ENCODE data around the gene IFT43. TPM values are rescaled to one million over a fixed set of nuclear protein-coding genes. Genes with fewer than 3 reads are reported as not detected.

The IFT43 gene
- total RNA-seq, 1 experiment from 2014 or later: 20.3 TPM

DNA sequence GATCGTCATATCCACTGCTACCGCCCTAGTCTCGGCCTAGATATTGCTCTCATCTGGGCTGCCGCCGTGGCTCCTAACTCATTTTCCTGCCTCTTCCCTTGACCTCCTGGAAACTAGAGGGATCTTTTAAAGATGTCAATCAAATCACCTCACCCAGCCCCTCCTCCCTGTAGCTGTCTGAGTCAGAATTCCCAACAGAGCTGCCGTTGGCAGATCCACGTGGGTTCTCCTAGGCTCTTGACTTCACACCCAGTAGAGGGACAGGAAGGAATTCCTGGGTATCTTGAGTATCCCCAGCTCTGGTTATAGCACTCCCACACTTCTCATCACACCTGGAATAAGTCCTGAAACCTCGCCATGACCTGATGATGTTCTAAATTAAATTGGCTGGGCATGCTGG is 15.7 kb upstream of the IFT43 start:
- Histone ChIP-seq H3K4me3 (ENCODE audit: low read depth, low read length, poor library complexity, severe bottlenecking) (no peak overlapping the region), H3K9me3 (ENCODE audit: low read depth, low read length, poor library complexity, severe bottlenecking) (no peaks in the 10 kb centered on the region), H3K36me3 (ENCODE audit: insufficient read depth, low read length, poor library complexity, severe bottlenecking) (no peaks in the 10 kb centered on the region), H3K27ac (ENCODE audit: low read depth, low read length, poor library complexity, severe bottlenecking) (no peak overlapping the region), H3K27me3 (replicated peaks; ENCODE audit: insufficient read depth, low read depth, low read length, poor library complexity) (no peaks in the 10 kb centered on the region), H3K4me1 (ENCODE audit: insufficient read depth, low read length, poor library complexity, severe bottlenecking) (peaks cover 4% of the 10 kb centered on the region)
- BruUV-seq (replicated peaks): no TSS peak
- CTCF ChIA-PET: no interaction called here
- intact Hi-C loops (cut with micrococcal nuclease; ENCODE audit: unreplicated experiment): no loop called here
- POLR2A ChIA-PET (ENCODE audit: low non-redundant PET): no interaction called here
- DNase-seq (ENCODE audit: low spot score): no peak
- TF ChIP-seq EZH2 (IDR thresholded peaks at IDR 0.05; ENCODE audit: borderline replicate concordance, low read depth, low read length, poor library complexity, severe bottlenecking): no peak
- TF ChIP-seq, protein P1, sequence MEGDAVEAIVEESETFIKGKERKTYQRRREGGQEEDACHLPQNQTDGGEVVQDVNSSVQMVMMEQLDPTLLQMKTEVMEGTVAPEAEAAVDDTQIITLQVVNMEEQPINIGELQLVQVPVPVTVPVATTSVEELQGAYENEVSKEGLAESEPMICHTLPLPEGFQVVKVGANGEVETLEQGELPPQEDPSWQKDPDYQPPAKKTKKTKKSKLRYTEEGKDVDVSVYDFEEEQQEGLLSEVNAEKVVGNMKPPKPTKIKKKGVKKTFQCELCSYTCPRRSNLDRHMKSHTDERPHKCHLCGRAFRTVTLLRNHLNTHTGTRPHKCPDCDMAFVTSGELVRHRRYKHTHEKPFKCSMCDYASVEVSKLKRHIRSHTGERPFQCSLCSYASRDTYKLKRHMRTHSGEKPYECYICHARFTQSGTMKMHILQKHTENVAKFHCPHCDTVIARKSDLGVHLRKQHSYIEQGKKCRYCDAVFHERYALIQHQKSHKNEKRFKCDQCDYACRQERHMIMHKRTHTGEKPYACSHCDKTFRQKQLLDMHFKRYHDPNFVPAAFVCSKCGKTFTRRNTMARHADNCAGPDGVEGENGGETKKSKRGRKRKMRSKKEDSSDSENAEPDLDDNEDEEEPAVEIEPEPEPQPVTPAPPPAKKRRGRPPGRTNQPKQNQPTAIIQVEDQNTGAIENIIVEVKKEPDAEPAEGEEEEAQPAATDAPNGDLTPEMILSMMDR (conservative IDR thresholded peaks at IDR 0.05; ENCODE audit: low read depth, low read length): no peak

DNA sequence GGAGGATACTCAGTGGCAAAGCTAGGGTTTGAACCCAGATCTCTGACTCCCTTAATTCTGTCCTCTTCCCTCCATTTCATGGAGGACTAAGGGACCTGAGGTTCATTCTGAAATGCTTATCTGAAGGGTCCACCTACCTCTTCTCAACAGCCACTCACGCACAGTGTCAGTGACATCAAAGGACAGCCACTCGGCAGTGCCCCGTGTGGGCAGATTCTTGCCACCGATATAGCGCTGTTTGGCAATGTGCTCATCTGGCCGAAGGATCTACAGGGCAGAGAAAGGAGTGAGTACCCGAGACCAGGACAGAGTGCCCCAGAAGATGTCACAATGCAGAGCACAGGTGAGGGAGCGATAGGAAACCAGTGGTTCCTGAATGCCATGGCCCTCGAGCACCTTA is 14.6 kb upstream of the IFT43 start:
- no TSS peak for BruUV-seq (replicated peaks)
- ChIA-PET CTCF (no interaction called here), POLR2A (ENCODE audit: low non-redundant PET) (no interaction called here)
- Histone ChIP-seq H3K36me3 (ENCODE audit: insufficient read depth, low read length, poor library complexity, severe bottlenecking) (no peaks in the 10 kb centered on the region), H3K27me3 (replicated peaks; ENCODE audit: insufficient read depth, low read depth, low read length, poor library complexity) (no peaks in the 10 kb centered on the region), H3K9me3 (ENCODE audit: low read depth, low read length, poor library complexity, severe bottlenecking) (no peaks in the 10 kb centered on the region), H3K4me3 (ENCODE audit: low read depth, low read length, poor library complexity, severe bottlenecking) (no peak overlapping the region), H3K4me1 (ENCODE audit: insufficient read depth, low read length, poor library complexity, severe bottlenecking) (peaks cover 4% of the 10 kb centered on the region), H3K27ac (ENCODE audit: low read depth, low read length, poor library complexity, severe bottlenecking) (no peak overlapping the region)
- intact Hi-C loops (cut with micrococcal nuclease; ENCODE audit: unreplicated experiment): no loop called here
- no peak for TF ChIP-seq EZH2 (IDR thresholded peaks at IDR 0.05; ENCODE audit: borderline replicate concordance, low read depth, low read length, poor library complexity, severe bottlenecking)
- TF ChIP-seq, protein P1 (conservative IDR thresholded peaks at IDR 0.05; ENCODE audit: low read depth, low read length): no peak
- no peak for DNase-seq (ENCODE audit: low spot score)

DNA sequence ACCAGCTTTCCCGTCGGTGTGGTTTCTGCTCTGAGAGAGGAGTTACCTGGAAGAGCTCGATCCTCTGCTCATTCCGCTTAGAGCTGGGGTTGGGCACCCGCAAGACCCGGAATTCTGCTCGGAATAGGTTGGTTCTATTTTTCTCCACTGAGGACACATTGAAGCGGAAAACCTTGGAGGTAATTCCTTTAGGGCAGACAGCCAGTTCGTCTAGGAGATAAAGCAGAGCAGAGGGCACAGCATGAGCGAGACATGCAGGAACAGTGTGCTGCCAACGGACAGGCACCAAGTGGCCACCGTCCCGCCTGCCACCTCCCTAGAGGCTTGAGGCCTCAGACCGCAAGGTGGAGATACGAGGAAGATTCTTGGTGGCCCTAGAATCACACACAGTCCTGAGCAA is 14.1 kb upstream of the IFT43 start:
- POLR2A ChIA-PET (ENCODE audit: low non-redundant PET): no interaction called here
- no peaks in the 10 kb centered on the region for H3K9me3 ChIP-seq (ENCODE audit: low read depth, low read length, poor library complexity, severe bottlenecking)
- TF ChIP-seq, protein P1 (conservative IDR thresholded peaks at IDR 0.05; ENCODE audit: low read depth, low read length): no peak
- no peak for TF ChIP-seq EZH2 (IDR thresholded peaks at IDR 0.05; ENCODE audit: borderline replicate concordance, low read depth, low read length, poor library complexity, severe bottlenecking)
- intact Hi-C loops (cut with micrococcal nuclease; ENCODE audit: unreplicated experiment): no loop called here
- CTCF ChIA-PET: no interaction called here
- no peaks in the 10 kb centered on the region for H3K36me3 ChIP-seq (ENCODE audit: insufficient read depth, low read length, poor library complexity, severe bottlenecking)
- H3K4me3 ChIP-seq (ENCODE audit: low read depth, low read length, poor library complexity, severe bottlenecking): no peak overlapping the region
- H3K27ac ChIP-seq (ENCODE audit: low read depth, low read length, poor library complexity, severe bottlenecking): no peak overlapping the region
- no peak for DNase-seq (ENCODE audit: low spot score)
- no peaks in the 10 kb centered on the region for H3K27me3 ChIP-seq (replicated peaks; ENCODE audit: insufficient read depth, low read depth, low read length, poor library complexity)
- BruUV-seq (replicated peaks): no TSS peak
- H3K4me1 ChIP-seq (ENCODE audit: insufficient read depth, low read length, poor library complexity, severe bottlenecking): peaks cover 4% of the 10 kb centered on the region
